GM19023 (cell line): ENCODE results near the gene CYP19A1.
"Not testable (repeated sequence)": the region's sequence is repeated elsewhere in the genome, so short reads cannot be mapped to it uniquely, and the experiment has no call there.

Experiments used
- ATAC-seq: cut with Tn5 transposase; IDR thresholded peaks from one replicate; pipeline ENCODE4 v1.9.1; 2021; ENCODE audit warnings: mild to moderate bottlenecking, moderate library complexity; ENCODE audit not compliant: unreplicated experiment

Gene CYP19A1

GRCh38 chr15:51188791-51189190 is 149.6 kb downstream of the CYP19A1 start:
- ATAC-seq, result not testable (repeated sequence)

DNA sequence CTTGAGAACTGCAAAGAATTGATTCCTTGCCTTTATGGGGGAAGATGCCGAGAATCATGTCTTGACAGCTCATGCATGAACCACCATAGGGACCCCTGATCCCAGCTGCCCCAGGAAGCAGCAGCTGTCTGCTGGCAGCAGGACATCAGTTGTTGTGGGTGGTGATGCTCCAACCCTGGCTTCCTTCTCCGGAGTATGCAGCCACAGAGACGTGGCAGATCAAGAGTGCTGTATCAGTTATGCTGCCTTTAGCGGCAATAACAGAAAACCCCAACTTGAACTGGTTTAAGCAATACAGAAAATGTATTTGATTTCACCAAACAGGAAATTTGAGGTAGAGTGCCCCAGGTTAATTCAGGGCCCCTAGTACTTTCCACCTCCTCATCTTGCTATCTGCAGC is 151.5 kb downstream of the CYP19A1 start:
- no peak for ATAC-seq

GRCh38 chr15:51186181-51186705 is 152.2 kb downstream of the CYP19A1 start:
- ATAC-seq, result no peak

GRCh38 chr15:51185213-51186159 is 152.9 kb downstream of the CYP19A1 start:
- ATAC-seq, result no peak

DNA sequence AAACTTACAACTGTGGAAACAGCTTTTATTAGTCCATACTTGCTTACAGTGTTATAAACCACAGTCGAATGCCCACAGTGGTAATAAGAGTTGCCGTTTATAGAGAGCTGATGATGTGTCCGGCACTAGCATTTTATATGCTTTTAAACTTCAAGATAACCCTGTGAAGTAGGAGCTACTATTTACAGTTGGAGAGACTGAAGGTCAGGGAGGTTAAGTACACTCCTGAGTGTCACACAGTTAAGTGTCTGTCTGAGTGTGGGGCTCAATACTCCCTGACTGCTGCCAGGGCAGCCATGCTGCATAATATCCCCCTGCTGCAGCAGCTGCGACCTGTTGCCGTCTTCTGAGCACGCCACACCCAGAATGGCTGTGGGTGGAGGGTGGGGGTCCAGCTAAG is 153.8 kb downstream of the CYP19A1 start:
- no peak for ATAC-seq

- ATAC-seq, result no peak
Observed at GRCh38 chr15:51183076-51183475, 155.3 kb downstream of the CYP19A1 start.

- ATAC-seq, result no peak
Observed at GRCh38 chr15:51181905-51182304, 156.5 kb downstream of the CYP19A1 start.

GRCh38 chr15:51181221-51181620 is 157.2 kb downstream of the CYP19A1 start:
- no peak for ATAC-seq

- ATAC-seq, result no peak
Observed at GRCh38 chr15:51180534-51180933, 157.9 kb downstream of the CYP19A1 start.

GRCh38 chr15:51180011-51180410 is 158.4 kb downstream of the CYP19A1 start:
- no peak for ATAC-seq

GRCh38 chr15:51172193-51172592 is 166.2 kb downstream of the CYP19A1 start:
- ATAC-seq, result no peak

GRCh38 chr15:51171634-51171932 is 166.8 kb downstream of the CYP19A1 start:
- no peak for ATAC-seq

- ATAC-seq, result no peak
Observed at GRCh38 chr15:51170882-51171633, 167.3 kb downstream of the CYP19A1 start.

- ATAC-seq, result no peak
Observed at GRCh38 chr15:51168700-51169099, 169.7 kb downstream of the CYP19A1 start.

GRCh38 chr15:51163843-51164242 is 174.6 kb downstream of the CYP19A1 start:
- no peak for ATAC-seq

GRCh38 chr15:51162865-51163762 is 175.3 kb downstream of the CYP19A1 start:
- peak; percentile 71 for ATAC-seq

- ATAC-seq, result no peak
Observed at GRCh38 chr15:51161491-51162220, 176.7 kb downstream of the CYP19A1 start.

DNA sequence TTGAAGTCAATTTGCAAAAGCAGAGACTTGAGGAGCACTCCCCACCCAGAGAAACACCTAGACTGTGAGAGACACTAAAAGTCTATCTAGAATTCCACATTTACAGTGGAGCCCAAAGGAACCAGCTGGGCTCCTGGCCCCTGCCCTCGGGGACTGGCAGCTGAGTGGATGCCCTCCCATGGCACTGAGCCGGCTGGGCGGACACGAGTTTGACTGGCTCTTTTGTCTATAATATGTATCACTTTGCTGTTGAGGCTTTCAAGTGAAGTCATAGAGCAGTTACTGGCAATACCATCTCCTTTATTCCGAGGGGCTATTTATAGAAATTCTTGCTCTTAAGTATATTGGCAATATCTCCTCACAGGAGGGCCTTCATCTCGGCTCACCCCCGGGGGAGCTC is 177.9 kb downstream of the CYP19A1 start:
- no peak for ATAC-seq
